ENCODE results near the gene RBMS3. TPM values are rescaled to one million over a fixed set of nuclear protein-coding genes. Genes with fewer than 3 reads are reported as not detected.
"Not testable (repeated sequence)": the region's sequence is repeated elsewhere in the genome, so short reads cannot be mapped to it uniquely, and the experiment has no call there.

RBMS3 gene
- total RNA-seq, 1 donor from 2014 or later, result 13.2 TPM

- H3K4me3 ChIP-seq (ENCODE audit: low read depth, low read length), result no peak overlapping the region
- no peak for TF ChIP-seq CTCF (conservative IDR thresholded peaks at IDR 0.05; ENCODE audit: low read depth, low read length)
- no peak for DNase-seq (ENCODE audit: low read depth)
Measured at GRCh38 chr3:29453284-29454001, 172.6 kb downstream of the RBMS3 start.

GRCh38 chr3:29454161-29454611 is 173.3 kb downstream of the RBMS3 start:
- no peak overlapping the region for H3K4me3 ChIP-seq (ENCODE audit: low read depth, low read length)
- no peak for DNase-seq (ENCODE audit: low read depth)
- no peak for TF ChIP-seq CTCF (conservative IDR thresholded peaks at IDR 0.05; ENCODE audit: low read depth, low read length)

- no peak for TF ChIP-seq CTCF (conservative IDR thresholded peaks at IDR 0.05; ENCODE audit: low read depth, low read length)
- no peak overlapping the region for H3K4me3 ChIP-seq (ENCODE audit: low read depth, low read length)
- DNase-seq (ENCODE audit: low read depth), result no peak
Measured at GRCh38 chr3:29456901-29457300, 176.0 kb downstream of the RBMS3 start.

GRCh38 chr3:29463304-29463703 is 182.4 kb downstream of the RBMS3 start:
- no peak for TF ChIP-seq CTCF (conservative IDR thresholded peaks at IDR 0.05; ENCODE audit: low read depth, low read length)
- no peak for DNase-seq (ENCODE audit: low read depth)
- H3K4me3 ChIP-seq (ENCODE audit: low read depth, low read length), result no peak overlapping the region

- TF ChIP-seq CTCF (conservative IDR thresholded peaks at IDR 0.05; ENCODE audit: low read depth, low read length), result no peak
- no peak for DNase-seq (ENCODE audit: low read depth)
Measured at GRCh38 chr3:29465836-29466235, 185.0 kb downstream of the RBMS3 start.

GRCh38 chr3:29466442-29466841 is 185.6 kb downstream of the RBMS3 start:
- no peak for TF ChIP-seq CTCF (conservative IDR thresholded peaks at IDR 0.05; ENCODE audit: low read depth, low read length)
- no peak for DNase-seq (ENCODE audit: low read depth)
- H3K4me3 ChIP-seq (ENCODE audit: low read depth, low read length), result no peak overlapping the region

More at GRCh38 chr3:29465836-29466235, 185.0 kb downstream of the RBMS3 start:
- H3K4me3 ChIP-seq (ENCODE audit: low read depth, low read length), result no peak overlapping the region

- no peak for DNase-seq (ENCODE audit: low read depth)
- no peak for TF ChIP-seq CTCF (conservative IDR thresholded peaks at IDR 0.05; ENCODE audit: low read depth, low read length)
- no peak overlapping the region for H3K4me3 ChIP-seq (ENCODE audit: low read depth, low read length)
Measured at GRCh38 chr3:29468187-29468586, 187.3 kb downstream of the RBMS3 start.

GRCh38 chr3:29473481-29474170 is 192.8 kb downstream of the RBMS3 start:
- H3K4me3 ChIP-seq (ENCODE audit: low read depth, low read length), result not testable (repeated sequence)

More at GRCh38 chr3:29473481-29474170, 192.8 kb downstream of the RBMS3 start:
- DNase-seq (ENCODE audit: low read depth), result not testable (repeated sequence)

Measured in epithelial cell of proximal tubule (primary cell).